ENCODE data around the gene IQGAP2.

The IQGAP2 gene

DNA sequence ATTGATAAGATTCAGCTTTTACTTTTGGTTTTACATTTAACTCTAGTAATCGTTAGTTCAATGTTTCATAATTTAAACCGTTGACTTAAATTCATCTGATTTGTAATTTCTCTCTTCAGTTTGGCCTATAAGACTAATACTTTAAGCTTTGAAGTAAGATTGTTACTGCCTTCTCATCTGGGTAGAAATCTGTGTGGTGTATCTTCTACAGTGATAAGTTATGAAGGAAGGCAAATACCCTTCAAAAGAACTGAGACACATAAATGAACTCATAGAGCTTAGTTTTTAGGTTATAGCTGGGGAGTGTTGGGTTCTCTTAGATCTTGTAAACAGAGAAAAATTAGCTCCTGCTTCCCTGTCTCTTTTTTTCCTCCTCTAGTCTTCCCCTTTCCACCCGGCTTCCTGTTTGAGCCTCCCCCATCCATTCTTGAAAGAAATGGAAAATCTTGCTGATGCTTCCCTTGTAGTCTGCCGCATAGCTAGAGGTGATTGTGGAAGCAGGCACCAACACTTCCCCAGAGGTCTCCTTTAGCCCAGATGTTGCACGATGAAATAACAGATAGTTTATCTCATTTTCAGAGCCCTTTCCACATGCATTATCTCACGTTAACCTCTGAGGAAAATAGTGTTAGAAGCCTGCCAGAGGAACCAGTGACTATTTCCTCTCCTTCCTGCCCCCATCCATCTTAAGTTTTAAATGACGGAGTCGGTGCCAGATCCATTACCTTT, 222.2 kb downstream of the IQGAP2 start:
- FAIRE-seq (no peak), DNase-seq (ENCODE audit: insufficient read length, low spot score) (no peak)

DNA sequence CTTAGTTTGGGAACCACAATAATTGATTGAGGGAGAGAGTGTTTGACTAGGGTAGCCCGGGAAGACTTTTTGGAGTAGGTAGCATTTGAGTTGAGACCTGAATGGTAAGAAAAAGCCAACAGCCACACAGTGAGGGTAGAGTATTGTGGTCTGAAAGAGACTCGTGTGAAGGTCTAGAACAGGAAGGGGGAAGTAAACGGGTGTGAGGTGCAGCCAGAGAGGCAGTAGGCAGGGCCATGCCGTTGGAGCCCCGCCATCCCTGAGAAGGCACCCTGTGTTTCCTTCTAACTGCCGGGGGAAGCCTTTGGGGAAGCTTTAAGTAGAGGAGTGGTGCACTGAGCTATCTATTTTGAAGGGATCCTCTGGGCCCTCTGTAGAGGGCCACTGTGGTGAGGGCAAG, 223.7 kb downstream of the IQGAP2 start:
- FAIRE-seq (no peak), DNase-seq (ENCODE audit: insufficient read length, low spot score) (no peak)

- DNase-seq (ENCODE audit: insufficient read length, low spot score) (no peak), FAIRE-seq (no peak)
These were observed 231.6 kb downstream of the IQGAP2 start for GRCh38 chr5:76634661-76635060.

GRCh38 chr5:76637490-76637889, 234.4 kb downstream of the IQGAP2 start:
- DNase-seq (ENCODE audit: insufficient read length, low spot score) (no peak), FAIRE-seq (no peak)

DNA sequence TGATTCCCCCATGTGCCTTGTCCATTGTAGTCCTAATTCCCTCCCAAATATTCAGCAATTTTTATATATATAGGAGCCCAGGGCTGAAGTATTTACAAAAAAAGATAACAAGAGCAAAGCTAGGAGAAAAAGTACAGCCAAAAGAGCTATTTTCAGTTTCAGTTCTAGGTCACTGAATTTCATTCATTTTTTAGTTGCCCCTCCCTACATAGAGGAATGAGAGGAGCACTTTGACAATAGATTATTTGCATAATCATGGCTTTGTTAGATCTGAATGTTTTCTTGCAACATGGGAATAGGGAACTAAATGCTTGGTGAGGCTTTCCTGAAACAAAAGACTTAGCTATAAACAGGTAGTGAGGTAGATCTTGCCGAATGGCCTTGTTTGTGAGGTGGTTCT, 235.4 kb downstream of the IQGAP2 start:
- FAIRE-seq (peak; percentile 40), DNase-seq (ENCODE audit: insufficient read length, low spot score) (no peak)

- DNase-seq (ENCODE audit: insufficient read length, low spot score): peak; percentile 27
- peak; percentile 84 for FAIRE-seq
These were observed 238.5 kb downstream of the IQGAP2 start for GRCh38 chr5:76641514-76642120.

DNA sequence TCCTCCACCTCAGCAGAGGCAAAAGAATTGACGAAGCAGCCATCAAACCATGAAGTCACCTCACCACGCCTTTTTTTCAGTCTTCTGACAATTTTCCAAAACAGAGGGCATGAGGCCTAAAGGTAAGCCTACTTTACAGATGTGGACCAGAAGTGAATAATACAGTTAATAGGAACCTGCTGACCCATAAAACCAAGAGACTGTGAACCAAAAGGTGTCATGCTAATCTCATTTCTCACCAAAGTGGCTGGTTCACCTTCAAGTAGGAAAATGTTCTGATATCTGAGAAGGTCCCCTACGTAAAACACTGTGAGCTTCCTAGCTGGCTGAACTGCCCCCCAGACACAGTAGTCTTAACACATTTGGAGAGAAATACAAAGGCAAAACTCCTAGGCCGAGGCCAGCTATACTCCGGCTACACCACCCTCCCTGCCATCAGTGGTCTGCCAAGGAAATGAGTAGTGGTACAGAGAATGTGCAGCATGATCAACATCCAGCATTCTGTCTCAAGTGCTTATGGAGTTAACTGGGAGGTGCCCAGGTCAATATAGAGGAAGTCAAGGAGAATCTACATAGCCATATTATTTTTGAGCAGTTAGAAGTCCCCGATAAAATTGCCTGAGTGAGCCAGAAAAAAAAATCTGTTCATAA, 239.4 kb downstream of the IQGAP2 start:
- DNase-seq (ENCODE audit: insufficient read length, low spot score) (no peak), FAIRE-seq (no peak)

DNA sequence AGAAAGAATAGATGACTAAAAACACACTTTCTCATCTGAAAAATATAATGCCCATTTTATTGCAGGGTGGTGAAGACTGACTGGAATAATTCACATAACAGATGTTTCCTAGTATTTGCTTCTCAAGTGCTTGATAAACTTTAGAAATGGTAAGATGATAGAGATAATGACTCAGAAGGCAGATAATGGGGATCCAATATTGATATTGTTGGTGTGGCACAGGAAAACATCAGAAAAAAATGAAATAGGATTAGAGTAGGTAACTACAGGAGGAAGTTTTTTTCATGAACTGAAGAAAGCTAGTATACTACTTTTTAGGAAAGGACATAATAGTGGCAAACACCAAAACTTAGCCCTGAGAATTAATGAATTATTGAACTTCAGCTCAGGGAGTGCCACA, 240.3 kb downstream of the IQGAP2 start:
- DNase-seq (ENCODE audit: insufficient read length, low spot score) (no peak), FAIRE-seq (no peak)

DNA sequence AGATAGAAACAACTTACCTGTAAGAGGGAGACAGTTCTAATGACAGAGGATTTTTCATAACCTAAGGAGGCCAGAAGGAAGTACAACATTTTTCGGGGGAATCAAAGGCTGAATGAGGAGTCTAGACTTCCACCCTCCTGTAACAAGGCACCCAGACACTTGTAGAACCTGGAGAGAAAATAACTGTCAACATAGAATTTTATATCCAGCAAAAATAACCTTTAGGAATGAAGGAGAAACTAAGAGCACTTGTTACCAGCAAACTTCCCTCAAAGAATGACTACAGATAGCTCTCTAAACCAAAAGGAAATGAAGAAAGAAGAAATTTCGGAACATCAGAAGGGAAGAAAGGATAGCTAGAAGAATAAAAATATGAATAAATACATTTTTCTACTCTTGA, 246.1 kb downstream of the IQGAP2 start:
- no peak for DNase-seq (ENCODE audit: insufficient read length, low spot score)
- no peak for FAIRE-seq

- DNase-seq (ENCODE audit: insufficient read length, low spot score) (no peak), FAIRE-seq (peak; percentile 55)
These were observed 249.8 kb downstream of the IQGAP2 start for GRCh38 chr5:76652809-76653414.

GRCh38 chr5:76657091-76657490, 254.0 kb downstream of the IQGAP2 start:
- no peak for DNase-seq (ENCODE audit: insufficient read length, low spot score)
- no peak for FAIRE-seq

- FAIRE-seq (no peak), DNase-seq (ENCODE audit: insufficient read length, low spot score) (no peak)
These were observed 254.7 kb downstream of the IQGAP2 start for GRCh38 chr5:76657683-76658311.

- no peak for DNase-seq (ENCODE audit: insufficient read length, low spot score)
- no peak for FAIRE-seq
These were observed 257.3 kb downstream of the IQGAP2 start for GRCh38 chr5:76660360-76660759.

DNA sequence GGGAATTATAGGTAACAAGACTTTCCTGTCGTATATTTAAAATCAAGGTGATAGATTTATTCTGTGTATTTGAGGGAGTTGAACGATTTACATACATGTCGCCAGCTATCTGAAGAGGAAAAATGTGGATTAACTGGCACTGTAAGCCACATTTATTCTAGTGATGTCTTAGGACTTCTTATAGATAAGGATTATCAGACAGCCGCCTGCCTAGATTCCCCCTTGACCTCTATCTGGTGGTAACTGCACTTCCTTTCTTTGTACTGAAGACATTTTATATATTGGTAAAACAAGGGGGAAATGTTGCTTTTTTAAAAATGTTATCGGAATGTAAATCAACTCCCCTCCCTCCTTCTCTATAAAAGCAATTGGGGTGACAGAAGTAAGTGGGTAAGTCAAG, 259.4 kb downstream of the IQGAP2 start:
- FAIRE-seq (no peak), DNase-seq (ENCODE audit: insufficient read length, low spot score) (no peak)

GRCh38 chr5:76663573-76663972, 260.5 kb downstream of the IQGAP2 start:
- peak; percentile 74 for FAIRE-seq
- no peak for DNase-seq (ENCODE audit: insufficient read length, low spot score)

DNA sequence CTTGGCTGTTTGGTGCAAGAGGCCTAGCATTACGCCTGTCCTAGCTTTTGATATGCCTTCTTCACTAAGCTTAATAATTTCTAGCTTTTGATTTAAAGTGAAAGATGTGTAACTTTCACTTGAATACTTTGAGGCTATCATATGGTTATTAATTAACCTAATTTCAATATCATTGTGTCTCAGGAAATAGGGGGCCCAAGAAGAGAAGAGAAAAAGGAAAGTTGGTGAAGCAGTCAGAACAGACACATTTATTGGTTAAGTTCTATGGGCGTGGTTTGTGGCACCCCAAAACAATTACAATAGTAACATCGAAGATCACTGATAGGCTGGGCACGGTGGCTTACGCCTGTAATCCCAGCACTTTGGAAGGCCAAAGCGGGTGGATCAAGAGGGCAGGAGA, 261.0 kb downstream of the IQGAP2 start:
- DNase-seq (ENCODE audit: insufficient read length, low spot score): no peak
- FAIRE-seq: no peak

DNA sequence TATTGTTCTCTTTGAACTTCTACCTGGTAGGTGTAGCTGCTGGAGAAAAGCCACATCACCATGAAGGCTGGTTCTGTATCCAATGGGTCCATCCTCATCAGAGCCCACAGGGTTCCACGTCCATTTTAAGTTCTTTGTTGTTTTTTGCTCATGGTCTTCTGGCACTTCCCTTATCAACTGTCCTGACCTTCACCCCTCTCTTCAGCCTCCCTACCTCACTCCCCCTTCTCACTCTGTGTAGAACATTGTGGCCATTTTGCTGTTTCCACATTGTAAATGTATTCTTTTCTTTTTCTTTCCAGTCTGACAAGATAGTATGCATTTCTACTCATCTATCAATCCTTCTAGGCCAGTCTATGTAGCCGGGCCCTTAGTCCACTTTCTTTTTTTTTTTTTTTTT, 264.4 kb downstream of the IQGAP2 start:
- FAIRE-seq: no peak
- DNase-seq (ENCODE audit: insufficient read length, low spot score): no peak

DNA sequence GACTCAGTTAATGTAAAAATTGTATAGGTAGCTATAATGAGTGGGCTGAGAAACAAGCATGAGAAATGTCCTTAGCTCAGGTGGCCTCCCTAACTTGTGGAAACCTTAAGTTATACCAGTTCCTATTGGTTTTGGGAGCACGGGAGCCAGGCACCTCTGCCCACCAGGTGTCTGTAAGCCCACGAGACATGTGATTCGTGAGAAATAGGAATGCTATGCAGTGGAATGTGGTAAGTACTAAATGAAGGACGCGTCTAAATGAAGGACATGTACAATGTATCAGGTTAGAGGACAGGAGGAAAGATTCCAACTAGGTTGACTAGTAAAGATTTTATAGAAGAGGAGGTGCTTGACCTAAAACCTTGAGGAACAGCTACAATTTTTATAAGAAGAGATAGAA, 266.2 kb downstream of the IQGAP2 start:
- DNase-seq (ENCODE audit: insufficient read length, low spot score): no peak
- FAIRE-seq: no peak

DNA sequence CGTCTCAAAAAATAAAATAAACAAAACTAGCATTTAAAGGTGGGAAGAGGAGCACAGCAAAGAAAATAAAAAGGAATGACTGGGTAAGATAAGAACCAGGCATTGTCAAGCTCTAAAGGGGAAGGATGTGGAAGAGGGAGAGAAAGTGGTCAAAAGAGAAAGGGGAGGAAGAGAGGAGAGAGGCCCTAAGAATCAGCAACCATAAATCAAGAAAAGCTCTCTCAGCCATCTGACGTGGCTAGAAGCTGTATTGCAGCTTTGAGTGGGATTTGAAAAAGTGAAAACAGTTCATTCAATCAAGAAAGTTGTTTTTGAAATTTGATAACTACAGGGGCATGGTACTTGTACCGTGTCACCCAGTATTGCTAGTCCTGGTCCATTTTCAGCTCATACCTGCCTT, 267.4 kb downstream of the IQGAP2 start:
- no peak for FAIRE-seq

GRCh38 chr5:76672242-76672641, 269.2 kb downstream of the IQGAP2 start:
- DNase-seq (ENCODE audit: insufficient read length, low spot score): no peak
- FAIRE-seq: no peak

More for the DNA sequence above, 267.4 kb downstream of the IQGAP2 start:
- DNase-seq (ENCODE audit: insufficient read length, low spot score): no peak

DNA sequence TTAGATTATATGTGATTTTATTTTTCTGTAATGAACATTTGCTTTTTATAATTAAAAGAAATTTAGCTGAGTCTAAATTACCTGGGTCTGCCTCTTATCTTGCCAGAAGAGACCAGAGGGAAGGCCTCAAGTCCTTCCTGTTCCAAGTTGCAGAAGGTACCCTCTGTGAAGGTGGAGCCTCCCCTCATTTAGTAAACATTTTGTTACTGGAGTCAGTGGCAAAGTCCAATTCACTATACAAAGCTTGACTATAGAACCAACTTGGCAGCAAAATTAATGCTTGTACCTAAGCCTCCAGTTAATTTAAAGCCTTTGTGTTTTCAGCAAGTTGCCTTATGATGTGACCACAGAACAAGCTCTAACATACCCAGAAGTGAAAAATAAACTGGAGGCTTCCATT, 270.0 kb downstream of the IQGAP2 start:
- DNase-seq (ENCODE audit: insufficient read length, low spot score): no peak
- no peak for FAIRE-seq
